ENCODE data around the gene SLC22A14.
"Not testable (repeated sequence)": the region's sequence is repeated elsewhere in the genome, so short reads cannot be mapped to it uniquely, and the experiment has no call there.

SLC22A14 gene

DNA sequence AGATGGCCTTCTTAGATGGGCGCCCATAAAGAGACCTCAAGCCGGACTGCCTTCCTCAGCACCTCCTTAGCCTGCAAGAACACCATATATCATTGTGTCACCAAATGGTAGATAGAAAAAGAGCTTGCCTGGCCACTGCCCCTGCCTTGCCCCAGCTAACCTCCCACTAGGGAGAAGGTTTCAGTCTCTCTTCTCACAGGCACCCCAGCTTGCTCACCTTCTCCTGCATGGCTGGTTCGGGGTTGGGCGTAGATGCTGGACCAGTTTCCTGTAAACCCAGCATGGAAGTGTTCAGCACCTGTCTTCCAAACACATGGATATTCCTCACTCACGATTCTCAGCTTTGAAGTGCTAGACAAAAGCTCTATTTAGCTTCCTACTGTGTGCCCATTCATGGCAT lies 3.3 kb upstream of the SLC22A14 start:
- TF ChIP-seq, protein P1, sequence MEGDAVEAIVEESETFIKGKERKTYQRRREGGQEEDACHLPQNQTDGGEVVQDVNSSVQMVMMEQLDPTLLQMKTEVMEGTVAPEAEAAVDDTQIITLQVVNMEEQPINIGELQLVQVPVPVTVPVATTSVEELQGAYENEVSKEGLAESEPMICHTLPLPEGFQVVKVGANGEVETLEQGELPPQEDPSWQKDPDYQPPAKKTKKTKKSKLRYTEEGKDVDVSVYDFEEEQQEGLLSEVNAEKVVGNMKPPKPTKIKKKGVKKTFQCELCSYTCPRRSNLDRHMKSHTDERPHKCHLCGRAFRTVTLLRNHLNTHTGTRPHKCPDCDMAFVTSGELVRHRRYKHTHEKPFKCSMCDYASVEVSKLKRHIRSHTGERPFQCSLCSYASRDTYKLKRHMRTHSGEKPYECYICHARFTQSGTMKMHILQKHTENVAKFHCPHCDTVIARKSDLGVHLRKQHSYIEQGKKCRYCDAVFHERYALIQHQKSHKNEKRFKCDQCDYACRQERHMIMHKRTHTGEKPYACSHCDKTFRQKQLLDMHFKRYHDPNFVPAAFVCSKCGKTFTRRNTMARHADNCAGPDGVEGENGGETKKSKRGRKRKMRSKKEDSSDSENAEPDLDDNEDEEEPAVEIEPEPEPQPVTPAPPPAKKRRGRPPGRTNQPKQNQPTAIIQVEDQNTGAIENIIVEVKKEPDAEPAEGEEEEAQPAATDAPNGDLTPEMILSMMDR (IDR thresholded peaks at IDR 0.05; ENCODE audit: low read depth, low read length, missing control alignments) = no peak
- no peak for DNase-seq (ENCODE audit: extremely low read depth, low read depth)
- H3K4me3 ChIP-seq (replicated peaks; ENCODE audit: low read depth, low read length) = no peak overlapping the region

DNA sequence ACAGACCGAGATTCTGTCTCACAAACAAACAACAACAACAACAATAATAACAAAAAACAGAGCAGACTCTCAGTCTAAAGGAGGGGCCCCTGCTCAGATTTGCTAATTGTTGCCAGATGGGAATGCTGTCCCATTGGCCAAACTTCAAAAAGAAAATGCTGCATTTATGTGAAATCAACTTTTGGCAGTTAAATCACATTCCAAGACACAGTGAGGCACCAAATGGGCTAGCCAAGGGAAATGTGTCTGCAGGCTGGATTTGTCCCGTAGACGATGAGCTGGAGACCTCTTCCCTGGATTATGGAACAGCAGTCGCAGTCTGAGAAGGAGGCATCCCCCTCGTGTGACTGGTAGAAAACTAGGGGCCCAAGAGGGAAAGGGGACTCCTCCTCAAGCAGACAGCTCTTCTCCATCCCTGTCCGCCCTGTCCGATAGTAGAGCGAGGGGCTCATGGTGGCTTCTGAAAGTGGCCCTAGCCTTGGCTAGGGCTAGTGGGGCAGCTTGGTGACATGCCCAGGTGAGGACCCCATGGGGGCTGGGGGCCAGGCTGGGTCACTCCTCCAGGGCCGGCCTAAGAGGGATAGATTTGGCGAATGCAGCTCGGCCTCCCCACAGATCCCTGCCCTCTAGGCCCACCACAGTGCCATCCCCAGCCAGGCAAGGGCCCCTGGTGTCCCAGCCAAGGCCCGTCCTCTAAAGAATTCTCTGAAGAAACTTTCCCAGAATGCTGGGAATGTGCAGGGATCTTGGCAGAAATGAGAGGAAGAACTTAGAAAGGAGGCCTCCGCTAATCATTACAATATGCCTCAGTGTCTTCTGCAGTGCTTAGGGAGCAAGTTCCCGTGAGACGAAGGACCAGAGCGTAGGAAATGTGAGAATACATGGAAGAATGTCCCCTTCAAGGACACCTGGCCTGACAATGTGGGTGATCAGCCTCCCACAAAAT lies 2.0 kb downstream of the SLC22A14 start:
- DNase-seq (ENCODE audit: extremely low read depth, low read depth) = peak; percentile 52
- H3K4me3 ChIP-seq (replicated peaks; ENCODE audit: low read depth, low read length) = no peak overlapping the region
- TF ChIP-seq, protein P1 (IDR thresholded peaks at IDR 0.05; ENCODE audit: low read depth, low read length, missing control alignments) = no peak

DNA sequence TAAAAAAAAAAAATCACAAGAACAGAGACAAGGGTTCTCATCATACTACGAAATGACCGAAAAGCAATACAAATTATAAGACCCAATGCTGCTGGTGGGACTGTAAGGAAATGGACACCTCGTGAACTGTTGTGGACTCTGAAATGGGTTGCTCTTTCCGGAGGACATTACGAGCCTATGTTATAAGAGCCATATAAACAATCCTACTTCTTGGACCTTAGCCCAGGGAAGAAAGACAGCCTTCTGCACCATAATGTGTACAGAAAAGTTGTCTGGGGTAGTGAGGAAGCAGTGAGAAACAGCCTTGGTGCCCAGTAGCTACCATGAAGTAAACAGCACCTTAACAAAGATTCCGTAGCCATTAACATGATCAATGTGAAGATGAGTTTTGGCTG lies 2.7 kb downstream of the SLC22A14 start:
- TF ChIP-seq, protein P1 (IDR thresholded peaks at IDR 0.05; ENCODE audit: low read depth, low read length, missing control alignments) = no peak
- no peak for DNase-seq (ENCODE audit: extremely low read depth, low read depth)
- H3K4me3 ChIP-seq (replicated peaks; ENCODE audit: low read depth, low read length) = no peak overlapping the region

DNA sequence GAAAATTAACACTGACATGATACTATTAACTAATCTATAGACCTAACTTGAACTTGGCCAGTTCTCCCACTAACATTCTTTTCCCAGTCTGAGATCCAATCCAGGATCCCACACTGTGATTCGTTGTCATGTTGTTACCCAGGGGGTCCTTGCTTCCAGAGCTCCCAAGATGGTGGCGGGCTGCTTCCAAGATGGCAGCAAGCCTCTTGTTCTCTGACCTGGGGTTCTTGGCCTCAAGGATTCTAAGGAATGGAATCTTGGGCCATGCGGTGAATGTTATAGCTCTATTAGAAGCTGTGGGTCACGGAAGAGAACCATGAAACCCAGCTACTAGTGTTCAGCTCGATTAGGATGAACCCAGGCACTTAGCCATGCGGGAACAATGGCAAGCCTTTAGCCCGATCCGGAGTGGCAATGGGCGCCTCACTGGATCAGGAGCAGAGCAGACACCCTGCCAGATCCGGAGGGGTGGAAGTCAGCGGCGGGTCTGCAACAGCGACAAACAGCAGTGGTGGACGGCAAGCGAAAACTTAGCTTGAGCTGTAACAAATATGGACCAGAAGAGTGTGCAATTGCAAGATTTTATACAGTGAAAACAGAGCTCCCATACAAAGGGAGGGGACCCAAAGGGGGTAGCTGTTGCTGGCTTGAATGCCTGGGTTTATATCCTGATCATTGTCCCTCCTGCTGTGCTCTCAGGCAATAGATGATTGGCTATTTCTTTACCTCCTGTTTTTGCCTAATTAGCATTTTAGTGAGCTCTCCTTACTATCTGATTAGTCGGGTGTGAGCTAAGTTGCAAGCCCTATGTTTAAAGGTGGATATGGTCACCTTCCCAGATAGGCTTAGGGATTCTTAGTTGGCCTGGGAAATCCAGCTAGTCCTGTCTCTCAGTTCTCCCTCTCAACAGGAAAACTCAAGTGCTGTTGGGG lies 7.5 kb downstream of the SLC22A14 start:
- DNase-seq (ENCODE audit: extremely low read depth, low read depth) = not testable (repeated sequence)

DNA sequence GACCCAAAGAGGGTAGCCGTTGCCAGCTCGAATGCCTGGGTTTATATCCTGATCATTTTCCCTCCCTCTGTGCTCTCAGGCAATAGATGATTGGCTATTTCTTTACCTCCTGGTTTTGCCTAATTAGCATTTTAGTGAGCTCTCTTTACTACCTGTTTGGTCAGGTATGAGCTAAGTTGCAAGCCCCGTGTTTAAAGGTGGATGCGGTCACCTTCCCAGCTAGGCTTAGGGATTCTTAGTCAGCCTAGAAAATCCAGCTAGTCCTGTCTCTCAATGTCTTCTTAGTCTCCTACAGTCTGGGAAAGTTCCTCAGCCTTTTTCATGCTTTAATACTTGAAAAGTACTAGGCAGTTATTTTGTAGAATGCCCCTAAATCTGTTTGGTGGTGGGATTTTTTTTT lies 15.0 kb downstream of the SLC22A14 start:
- DNase-seq (ENCODE audit: extremely low read depth, low read depth); H3K4me3 ChIP-seq (replicated peaks; ENCODE audit: low read depth, low read length): not testable (repeated sequence)

More for the DNA sequence above, 7.5 kb downstream of the SLC22A14 start:
- not testable (repeated sequence) for H3K4me3 ChIP-seq (replicated peaks; ENCODE audit: low read depth, low read length)

DNA sequence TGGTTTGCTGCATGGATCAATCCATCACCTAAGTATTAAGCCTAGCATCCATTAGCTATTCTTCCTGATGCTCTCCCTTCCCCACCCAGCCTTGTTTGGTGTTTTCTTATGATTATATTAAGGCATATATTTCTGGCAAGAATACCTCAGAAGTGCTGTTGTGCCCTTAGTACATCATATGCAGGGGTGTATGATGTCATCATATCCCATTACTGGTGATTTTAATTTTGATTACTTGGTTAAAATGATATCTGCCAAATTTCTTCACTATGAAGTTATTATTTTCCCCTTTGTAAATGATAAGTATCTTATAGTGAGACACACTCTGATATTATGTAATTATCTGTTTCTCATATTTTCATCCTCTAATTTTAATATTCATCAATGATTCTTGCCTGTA lies 15.4 kb downstream of the SLC22A14 start:
- TF ChIP-seq, protein P1 (IDR thresholded peaks at IDR 0.05; ENCODE audit: low read depth, low read length, missing control alignments) = no peak
- DNase-seq (ENCODE audit: extremely low read depth, low read depth) = no peak
- no peak overlapping the region for H3K4me3 ChIP-seq (replicated peaks; ENCODE audit: low read depth, low read length)

DNA sequence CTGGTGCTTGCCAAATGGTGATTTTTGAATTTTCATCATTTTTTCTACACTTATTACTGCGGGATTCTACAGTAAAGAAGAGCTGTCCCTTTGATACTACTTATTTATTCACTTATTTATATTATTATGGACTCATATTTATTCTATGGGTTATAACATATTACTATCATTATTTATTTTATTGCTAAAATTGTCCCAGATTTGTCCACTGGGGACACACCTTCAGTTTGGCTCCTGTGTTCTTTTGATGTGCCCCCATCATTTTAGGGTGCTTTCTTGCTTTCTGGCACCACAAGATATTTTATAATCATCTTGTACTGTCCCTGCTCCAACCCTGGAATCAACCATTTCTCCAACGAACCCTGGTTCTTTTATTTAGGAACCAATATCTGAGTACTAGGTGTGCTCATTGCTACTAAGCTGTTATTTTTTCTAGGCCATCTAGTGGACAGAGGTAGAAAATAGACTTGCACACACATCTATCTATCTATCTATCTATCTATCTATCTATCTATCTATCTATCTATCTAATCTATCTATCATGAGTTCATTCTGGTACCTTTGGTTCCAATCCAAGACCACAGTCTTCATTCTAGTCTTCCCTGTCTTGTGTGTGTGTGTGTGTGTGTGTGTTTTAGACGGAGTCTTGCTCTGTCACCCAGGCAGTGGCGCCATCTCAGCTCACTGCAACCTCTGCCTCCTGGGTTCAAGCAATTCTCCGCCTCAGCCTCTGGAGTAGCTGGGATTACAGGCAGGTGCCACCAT lies 16.0 kb downstream of the SLC22A14 start:
- no peak for DNase-seq (ENCODE audit: extremely low read depth, low read depth)
- TF ChIP-seq, protein P1 (IDR thresholded peaks at IDR 0.05; ENCODE audit: low read depth, low read length, missing control alignments) = peak; percentile 30
- H3K4me3 ChIP-seq (replicated peaks; ENCODE audit: low read depth, low read length) = no peak overlapping the region
